Natural killer cell (primary cell): ENCODE results near the gene ATF6B. TPM values are rescaled to one million over a fixed set of nuclear protein-coding genes. Genes with fewer than 3 reads are reported as not detected.

Source experiments
- ATAC-seq, 3 donors: fragments of 150-1000 bp in 2 of 3; fragments of 200-7000 bp in 1 of 3; cut with Tn5 transposase; 1 replicate in 1 of 3; 2 replicates in 2 of 3; pipeline ENCODE4 v1.10.0; 2021; ENCODE audit warnings: mild to moderate bottlenecking in 2 of 3, moderate library complexity in 2 of 3
- DNase-seq, 2 donors: peaks; one replicate each; pipeline versions ENCODE4 v3.0.0 to v3.0.0-alpha.2; 2013 to 2021; ENCODE audit warnings: mixed read lengths in 1 of 2
- H3K27ac ChIP-seq: one replicate; pipeline ENCODE4 v1.5.1; 2013; ENCODE audit warnings: mild to moderate bottlenecking, low read length
- H3K27me3 ChIP-seq: one replicate; pipeline ENCODE4 v1.6.1; 2013; ENCODE audit warnings: low read length; ENCODE audit not compliant: control insufficient read depth, insufficient read depth
- H3K36me3 ChIP-seq: one replicate; pipeline ENCODE4 v1.6.1; 2013; ENCODE audit warnings: low read length; ENCODE audit not compliant: control insufficient read depth, insufficient read depth
- H3K4me1 ChIP-seq: one replicate; pipeline ENCODE4 v1.6.1; 2013; ENCODE audit warnings: low read length; ENCODE audit not compliant: control insufficient read depth, insufficient read depth
- H3K4me3 ChIP-seq: one replicate; pipeline ENCODE4 v1.5.1; 2013; ENCODE audit warnings: low read length
- H3K9me3 ChIP-seq: one replicate; pipeline ENCODE4 v1.6.1; 2013; ENCODE audit warnings: low read length; ENCODE audit not compliant: control insufficient read depth, insufficient read depth
- H3K27ac Mint-ChIP-seq, 2 donors: one replicate each; pipeline ENCODE4 v1.8.0; 2022; ENCODE audit warnings: mild to moderate bottlenecking in 2 of 2, mixed read lengths in 2 of 2, moderate library complexity in 1 of 2
- H3K27me3 Mint-ChIP-seq, 2 donors: one replicate each; pipeline ENCODE4 v1.8.0; 2022; ENCODE audit warnings: low read depth in 2 of 2, mixed read lengths in 2 of 2
- H3K36me3 Mint-ChIP-seq: one replicate; pipeline ENCODE4 v1.8.0; 2022; ENCODE audit warnings: mixed read lengths
- H3K4me1 Mint-ChIP-seq, 2 donors: one replicate each; pipeline ENCODE4 v1.8.0; 2022; ENCODE audit warnings: mixed read lengths in 2 of 2
- H3K4me3 Mint-ChIP-seq: one replicate; pipeline ENCODE4 v1.8.0; 2022; ENCODE audit warnings: mild to moderate bottlenecking, moderate library complexity, mixed read lengths
- H3K9me3 Mint-ChIP-seq, 2 donors: one replicate each; pipeline ENCODE4 v1.8.0; 2022; ENCODE audit warnings: mixed read lengths in 2 of 2
- WGBS: methylation state at CpG from one replicate; pipeline ENCODE4 v1.1.7; 2013; ENCODE audit warnings: missing lambda C conversion rate; ENCODE audit not compliant: insufficient coverage; 5-methylcytosine and 5-hydroxymethylcytosine counted together
- intact Hi-C: fragments of 100-400 bp; cut with micrococcal nuclease; formaldehyde crosslinking; loops from one replicate; pipeline ENCODE4 v1.14.2; 2022
- total RNA-seq, 4 donors: library from RNA; stranded (reverse); fragments of 120-200 nt in 1 of 4; gene quantifications; one replicate each; pipeline versions ENCODE4 v1.2.3 to v1.2.4, GENCODE V29; 2013 to 2022
- TF ChIP-seq, protein P1 (sequence below): fragments of 200-600 bp; IDR thresholded peaks from one replicate; pipeline ENCODE4 v1.8.0; 2022; ENCODE audit warnings: antibody characterized with exemption

ATF6B gene
- 100 to 1,000 TPM; 157 to 187 (median 178) TPM for total RNA-seq
- 46.2 TPM for total RNA-seq (2013)

DNA sequence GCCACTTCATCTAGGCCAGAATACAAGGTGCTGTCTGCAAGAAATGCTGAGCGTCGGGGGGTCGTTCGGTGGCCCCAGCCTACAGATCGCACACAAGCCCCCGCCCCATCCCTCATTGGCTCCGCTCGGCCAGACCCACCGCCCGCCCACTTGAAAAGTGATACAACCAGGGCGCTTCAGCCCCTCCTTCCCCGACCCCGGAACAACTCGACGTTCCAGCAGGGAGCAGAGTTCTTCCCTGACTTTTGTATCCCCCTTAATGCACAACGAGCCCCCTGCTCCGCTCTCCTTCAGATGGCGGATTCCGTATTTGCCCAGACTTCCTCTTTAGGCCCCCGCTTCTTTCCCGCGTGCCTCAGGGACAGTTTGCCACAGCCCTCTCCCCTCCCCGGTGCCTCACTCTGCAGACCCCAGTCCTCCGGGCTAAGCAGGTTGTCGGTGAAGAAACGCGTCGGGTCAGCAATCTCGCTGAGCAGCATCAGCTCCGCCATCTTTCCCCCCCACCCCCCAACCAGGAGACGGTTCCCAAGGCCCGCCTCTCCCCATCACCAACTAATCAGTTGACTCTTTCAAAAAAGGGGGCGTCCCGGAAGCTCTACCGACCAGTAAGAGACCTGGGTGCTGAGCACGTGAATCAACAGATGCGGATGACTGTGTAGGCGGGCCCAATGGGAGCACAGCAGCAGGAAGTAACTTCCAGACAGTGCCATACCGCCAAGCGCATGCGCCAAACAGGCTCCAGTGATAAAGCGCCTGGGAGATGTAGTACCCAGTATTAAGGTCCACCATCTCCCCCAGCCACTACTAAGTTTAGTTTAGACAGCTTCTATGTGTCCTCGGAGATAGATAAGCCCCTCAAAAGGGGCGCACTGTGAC is at the start of gene ATF6B:
Gene ATF6B (minus strand): TSS at position 530 of the 876 bp plus-strand sequence. CDS start 39 bp downstream, at position 491.
- peaks cover 7% of the 10 kb centered on the region for H3K36me3 Mint-ChIP-seq
- no peaks in the 10 kb centered on the region for H3K9me3 Mint-ChIP-seq
- under 1% methylated on average over 44 of the region's 44 CpGs for WGBS
- DNase-seq (peak; percentile 91 to 100), ATAC-seq (peak; percentile 92 to 99 (median 96))
- Histone ChIP-seq H3K9me3 (no peaks in the 10 kb centered on the region), H3K4me3 (peak within 1 kb of the TSS; percentile 98), H3K27ac (peak within 1 kb of the TSS; percentile 85), H3K4me1 (peaks cover 37% of the 10 kb centered on the region), H3K27me3 (no peaks in the 10 kb centered on the region), H3K36me3 (peaks cover 18% of the 10 kb centered on the region)
- H3K4me1 Mint-ChIP-seq, result peaks cover 51 to 56% of the 10 kb centered on the region in 2 donors
- peak within 1 kb of the TSS; percentile 94 for H3K4me3 Mint-ChIP-seq
- TF ChIP-seq, protein P1, sequence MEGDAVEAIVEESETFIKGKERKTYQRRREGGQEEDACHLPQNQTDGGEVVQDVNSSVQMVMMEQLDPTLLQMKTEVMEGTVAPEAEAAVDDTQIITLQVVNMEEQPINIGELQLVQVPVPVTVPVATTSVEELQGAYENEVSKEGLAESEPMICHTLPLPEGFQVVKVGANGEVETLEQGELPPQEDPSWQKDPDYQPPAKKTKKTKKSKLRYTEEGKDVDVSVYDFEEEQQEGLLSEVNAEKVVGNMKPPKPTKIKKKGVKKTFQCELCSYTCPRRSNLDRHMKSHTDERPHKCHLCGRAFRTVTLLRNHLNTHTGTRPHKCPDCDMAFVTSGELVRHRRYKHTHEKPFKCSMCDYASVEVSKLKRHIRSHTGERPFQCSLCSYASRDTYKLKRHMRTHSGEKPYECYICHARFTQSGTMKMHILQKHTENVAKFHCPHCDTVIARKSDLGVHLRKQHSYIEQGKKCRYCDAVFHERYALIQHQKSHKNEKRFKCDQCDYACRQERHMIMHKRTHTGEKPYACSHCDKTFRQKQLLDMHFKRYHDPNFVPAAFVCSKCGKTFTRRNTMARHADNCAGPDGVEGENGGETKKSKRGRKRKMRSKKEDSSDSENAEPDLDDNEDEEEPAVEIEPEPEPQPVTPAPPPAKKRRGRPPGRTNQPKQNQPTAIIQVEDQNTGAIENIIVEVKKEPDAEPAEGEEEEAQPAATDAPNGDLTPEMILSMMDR, result no peak
- no peaks in the 10 kb centered on the region for H3K27me3 Mint-ChIP-seq
- intact Hi-C loops, result loop anchor here (1.0 kb wide), 1 partner anchor 67 kb away; no protein-coding TSS in a partner anchor
- peak within 1 kb of the TSS; percentile 93 to 98 for H3K27ac Mint-ChIP-seq

DNA sequence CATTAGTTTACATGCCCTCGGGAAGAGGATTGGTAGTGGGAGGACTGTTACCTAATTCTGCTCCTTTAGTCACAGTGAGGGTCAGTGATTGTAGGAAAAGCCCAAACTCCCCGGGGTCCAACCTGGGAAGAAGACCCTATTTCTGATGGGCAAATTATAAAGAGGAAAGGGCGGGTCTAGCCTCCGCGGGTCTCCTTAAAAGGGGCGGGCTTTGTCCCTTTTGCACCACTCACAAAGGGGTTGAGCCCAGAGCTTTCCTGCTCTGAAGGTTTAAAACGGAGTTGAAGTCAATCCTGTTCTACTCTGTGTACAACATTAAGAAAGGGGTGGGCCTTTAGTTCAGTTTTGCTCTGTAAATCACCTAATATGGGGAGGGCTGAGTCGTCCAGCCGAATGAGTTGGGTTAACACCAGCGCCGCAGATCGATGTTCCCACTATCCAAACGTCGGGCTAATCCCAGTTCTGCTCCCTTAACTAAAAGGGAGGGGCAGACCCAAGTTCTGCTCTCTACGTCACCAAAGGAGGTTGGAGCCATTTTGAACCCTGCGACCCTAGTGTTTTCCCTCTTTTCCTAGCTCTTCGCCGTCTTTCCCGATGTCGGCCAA is 49.2 kb upstream of the ATF6B start:
- Mint-ChIP-seq H3K27ac (peak overlapping the region; percentile 97), H3K27me3 (no peaks in the 10 kb centered on the region), H3K4me3 (peak overlapping the region; percentile 97), H3K9me3 (no peaks in the 10 kb centered on the region), H3K36me3 (no peaks in the 10 kb centered on the region), H3K4me1 (peaks cover 68 to 83% of the 10 kb centered on the region in 2 donors)
- TF ChIP-seq, protein P1, result no peak
- Histone ChIP-seq H3K27me3 (no peaks in the 10 kb centered on the region), H3K4me1 (peaks cover 39% of the 10 kb centered on the region), H3K9me3 (no peaks in the 10 kb centered on the region), H3K27ac (peak overlapping the region; percentile 97), H3K36me3 (peaks cover 18% of the 10 kb centered on the region), H3K4me3 (peak overlapping the region; percentile 75)
- ATAC-seq (peak in 1 of 3 donors; percentile 2), DNase-seq (no peak)
- intact Hi-C loops, result loop anchor here (1.0 to 10.0 kb wide), 3 partner anchors 47 to 795 kb away; partner anchors contain the start of genes C6orf47, CSNK2B, FKBPL and GPANK1
- under 1% methylated on average over 20 of the region's 20 CpGs for WGBS

DNA sequence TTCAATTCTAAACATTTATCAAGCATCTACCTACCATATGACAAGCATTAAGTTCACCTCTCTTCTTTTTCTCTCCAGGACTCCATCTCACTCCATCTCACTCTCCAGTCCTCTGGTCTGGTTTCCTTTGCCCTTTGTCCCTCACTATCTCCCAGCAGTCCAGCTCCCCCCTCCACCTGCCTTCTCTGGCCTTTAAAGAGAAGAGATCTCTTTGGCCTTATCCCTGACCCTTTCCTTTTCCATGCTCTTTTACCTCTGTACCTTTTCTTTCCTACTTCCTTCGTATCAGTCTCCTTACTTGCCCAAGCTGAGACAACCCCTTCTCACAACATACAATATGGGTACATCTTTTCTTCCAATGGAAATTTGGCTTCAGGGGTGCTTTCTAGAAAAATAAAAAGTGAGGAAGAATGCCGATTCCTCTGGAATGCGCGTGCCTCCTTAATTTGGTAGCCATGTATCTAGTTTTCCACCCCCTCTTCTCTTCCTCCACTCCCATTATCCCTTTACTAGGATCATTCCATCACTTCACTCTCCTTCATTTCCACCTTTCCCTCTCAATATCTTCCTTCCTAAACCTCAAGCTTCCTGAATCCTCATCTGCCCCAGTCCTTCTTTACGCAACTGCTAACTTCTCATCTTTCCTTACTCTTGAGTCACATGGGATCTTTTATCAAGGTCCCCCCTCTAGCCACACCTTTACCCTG is 48.6 kb upstream of the ATF6B start:
- no peak for ATAC-seq
- Mint-ChIP-seq H3K27ac (peak overlapping the region; percentile 97), H3K36me3 (no peaks in the 10 kb centered on the region), H3K9me3 (no peaks in the 10 kb centered on the region), H3K4me1 (peaks cover 68 to 83% of the 10 kb centered on the region in 2 donors), H3K27me3 (no peaks in the 10 kb centered on the region), H3K4me3 (peak overlapping the region; percentile 97)
- Histone ChIP-seq H3K36me3 (peaks cover 13% of the 10 kb centered on the region), H3K4me1 (peaks cover 38% of the 10 kb centered on the region), H3K4me3 (peak overlapping the region; percentile 75), H3K27ac (peak overlapping the region; percentile 97), H3K27me3 (no peaks in the 10 kb centered on the region), H3K9me3 (no peaks in the 10 kb centered on the region)
- 44% methylated on average over 5 of the region's 5 CpGs for WGBS
- intact Hi-C loops, result loop anchor here (1.0 to 10.0 kb wide), 4 partner anchors 28 to 796 kb away; partner anchors contain the start of genes C6orf47, CSNK2B, FKBPL and GPANK1
- DNase-seq, result peak in 1 of 2 donors; percentile 28
- TF ChIP-seq, protein P1, result no peak
